Hepatocyte (in vitro differentiated cells): ENCODE data around the gene ZNF441. TPM values are rescaled to one million over a fixed set of nuclear protein-coding genes. Genes with fewer than 3 reads are reported as not detected.

ENCODE experiments used
- DNase-seq: peaks from one replicate; pipeline ENCODE4 v3.0.0-alpha.2; 2016; ENCODE audit warnings: low spot score
- H2AFZ ChIP-seq: fragments of 200-600 bp; sonication (generic); 2 replicates; pipeline ENCODE4 v1.6.0; 2016; ENCODE audit warnings: antibody characterized with exemption, mild to moderate bottlenecking
- H3K27ac ChIP-seq: fragments of 200-600 bp; sonication (generic); 2 replicates; pipeline ENCODE4 v1.5.1; 2016; ENCODE audit warnings: mild to moderate bottlenecking
- H3K27me3 ChIP-seq: fragments of 200-600 bp; sonication (generic); 2 replicates; pipeline ENCODE4 v1.6.1; 2016
- H3K36me3 ChIP-seq: fragments of 200-600 bp; sonication (generic); replicated peaks from 2 replicates; pipeline ENCODE4 v1.5.1; 2016; ENCODE audit warnings: low read depth; ENCODE audit not compliant: insufficient read depth
- H3K4me1 ChIP-seq: fragments of 200-600 bp; sonication (generic); 2 replicates; pipeline ENCODE4 v1.5.1; 2016; ENCODE audit warnings: mild to moderate bottlenecking, moderate library complexity; ENCODE audit not compliant: insufficient read depth
- H3K4me2 ChIP-seq: fragments of 200-600 bp; sonication (generic); 2 replicates; pipeline ENCODE4 v1.6.0; 2016
- H3K4me3 ChIP-seq: fragments of 200-600 bp; sonication (generic); 2 replicates; pipeline ENCODE4 v1.5.1; 2016; ENCODE audit warnings: mild to moderate bottlenecking
- H3K79me2 ChIP-seq: fragments of 200-600 bp; sonication (generic); 2 replicates; pipeline ENCODE4 v1.6.0; 2017; ENCODE audit warnings: mild to moderate bottlenecking
- H3K9me2 ChIP-seq: fragments of 200-600 bp; sonication (generic); replicated peaks from 2 replicates; pipeline ENCODE4 v1.6.0; 2017; ENCODE audit warnings: mild to moderate bottlenecking; ENCODE audit not compliant: insufficient read depth
- H3K9me3 ChIP-seq: fragments of 200-600 bp; sonication (generic); 2 replicates; pipeline ENCODE4 v1.5.1; 2016; ENCODE audit warnings: low read depth, mild to moderate bottlenecking
- H4K20me1 ChIP-seq: fragments of 200-600 bp; sonication (generic); 2 replicates; pipeline ENCODE4 v1.6.0; 2016; ENCODE audit warnings: mild to moderate bottlenecking; ENCODE audit not compliant: insufficient read depth, poor library complexity, severe bottlenecking
- CTCF ChIP-seq: fragments of 200-600 bp; sonication (generic); IDR thresholded peaks from 2 replicates; pipeline ENCODE4 v1.5.1; 2016; ENCODE audit warnings: antibody characterized with exemption, mild to moderate bottlenecking; ENCODE audit not compliant: poor library complexity
- EZH2 ChIP-seq: fragments of 200-600 bp; sonication (generic); IDR thresholded peaks from 2 replicates; pipeline ENCODE4 v1.6.1; 2016; ENCODE audit warnings: antibody characterized with exemption, mild to moderate bottlenecking, borderline replicate concordance
- EZH2phosphoT487 ChIP-seq: fragments of 200-600 bp; sonication (generic); IDR thresholded peaks from one replicate; pipeline ENCODE4 v1.6.1; 2018; ENCODE audit warnings: antibody characterized with exemption, mild to moderate bottlenecking, low read depth, moderate library complexity; ENCODE audit not compliant: unreplicated experiment, severe bottlenecking
- WGBS: methylation state at CpG from one replicate; pipeline ENCODE4 v1.1.6; 2016; ENCODE audit warnings: low lambda C conversion rate; ENCODE audit errors: missing lambda C conversion rate; 5-methylcytosine and 5-hydroxymethylcytosine counted together
- polyA plus RNA-seq: library from polyadenylated mRNA; unstranded; fragments of >200 nt; fragmentation: Nextera tagmentation; extraction: Ambion mirVana; gene quantifications from 2 replicates; pipeline ENCODE4 v1.2.1, GENCODE V29; 2016
- total RNA-seq: library from RNA; depleted of rRNA; stranded (reverse); fragments of >200 nt; gene quantifications from 2 replicates; pipeline ENCODE4 v1.2.3, GENCODE V29; 2014

The ZNF441 gene
- total and polyA plus RNA-seq, 2 experiments from 2014 or later: 2.9 to 6.7 TPM

GRCh38 chr19:11729586-11729985, 37.2 kb upstream of the ZNF441 start:
- Histone ChIP-seq H2AFZ (no peak overlapping the region), H3K4me1 (no peaks in the 10 kb centered on the region), H3K27ac (no peak overlapping the region), H3K27me3 (no peaks in the 10 kb centered on the region), H3K79me2 (peaks cover 75% of the 10 kb centered on the region), H3K9me3 (no peaks in the 10 kb centered on the region), H3K36me3 (no peaks in the 10 kb centered on the region), H3K9me2 (no peaks in the 10 kb centered on the region), H4K20me1 (no peaks in the 10 kb centered on the region), H3K4me2 (no peak overlapping the region), H3K4me3 (no peak overlapping the region)
- no peak for TF ChIP-seq EZH2phosphoT487
- TF ChIP-seq CTCF: no peak
- no peak for TF ChIP-seq EZH2
- WGBS: 94% methylated on average over 4 of the region's 4 CpGs
- DNase-seq: no peak

GRCh38 chr19:11735375-11735774, 31.4 kb upstream of the ZNF441 start:
- no peaks in the 10 kb centered on the region for H3K9me3 ChIP-seq
- no peak for TF ChIP-seq EZH2
- no peak for TF ChIP-seq EZH2phosphoT487
- no peak for TF ChIP-seq CTCF
- H4K20me1 ChIP-seq: peaks cover 4% of the 10 kb centered on the region
- H3K4me1 ChIP-seq: peaks cover 14% of the 10 kb centered on the region
- H3K27ac ChIP-seq: no peak overlapping the region
- no peaks in the 10 kb centered on the region for H3K36me3 ChIP-seq
- WGBS: 91% methylated on average over 1 of the region's 1 CpG
- no peaks in the 10 kb centered on the region for H3K27me3 ChIP-seq
- no peak overlapping the region for H2AFZ ChIP-seq
- H3K4me3 ChIP-seq: no peak overlapping the region
- DNase-seq: no peak
- no peaks in the 10 kb centered on the region for H3K9me2 ChIP-seq
- H3K79me2 ChIP-seq: peaks cover 75% of the 10 kb centered on the region
- H3K4me2 ChIP-seq: no peak overlapping the region

GRCh38 chr19:11736696-11737095, 30.1 kb upstream of the ZNF441 start:
- peak overlapping the region; percentile 96 for H3K4me2 ChIP-seq
- no peak overlapping the region for H3K27ac ChIP-seq
- H3K9me3 ChIP-seq: no peaks in the 10 kb centered on the region
- DNase-seq: peak; percentile 27
- H2AFZ ChIP-seq: no peak overlapping the region
- H3K4me3 ChIP-seq: no peak overlapping the region
- WGBS: 49% methylated on average over 2 of the region's 2 CpGs
- TF ChIP-seq EZH2phosphoT487 (no peak), EZH2 (no peak), CTCF (no peak)
- peaks cover 63% of the 10 kb centered on the region for H3K79me2 ChIP-seq
- H3K36me3 ChIP-seq: no peaks in the 10 kb centered on the region
- H4K20me1 ChIP-seq: peaks cover 4% of the 10 kb centered on the region
- H3K4me1 ChIP-seq: peaks cover 14% of the 10 kb centered on the region
- H3K9me2 ChIP-seq: no peaks in the 10 kb centered on the region
- no peaks in the 10 kb centered on the region for H3K27me3 ChIP-seq
